Dendritic cell treated with granulocyte-macrophage colony-stimulating factor and Interleukin-4, amounts not matched to agents 40 ng/mL and 50 ng/mL, for 4 days (primary cell): ENCODE data around the gene RPL13.
A peak's percentile ranks its signal among the peaks of the same experiment; 100 is the strongest.
"Not testable (repeated sequence)": the region's sequence is repeated elsewhere in the genome, so short reads cannot be mapped to it uniquely, and the experiment has no call there.

Source experiments
- H3K27ac Mint-ChIP-seq: one replicate; pipeline ENCODE4 v1.8.0; 2022; ENCODE audit warnings: mild to moderate bottlenecking, mixed read lengths
- H3K27me3 Mint-ChIP-seq: one replicate; pipeline ENCODE4 v1.8.0; 2022; ENCODE audit warnings: mild to moderate bottlenecking, mixed read lengths
- H3K36me3 Mint-ChIP-seq: one replicate; pipeline ENCODE4 v1.8.0; 2022; ENCODE audit warnings: low read depth, mixed read lengths
- H3K4me1 Mint-ChIP-seq: one replicate; pipeline ENCODE4 v1.8.0; 2022; ENCODE audit warnings: low read depth, mixed read lengths
- H3K4me3 Mint-ChIP-seq: one replicate; pipeline ENCODE4 v1.8.0; 2022; ENCODE audit warnings: mild to moderate bottlenecking, moderate library complexity, mixed read lengths
- H3K9me3 Mint-ChIP-seq: one replicate; pipeline ENCODE4 v1.8.0; 2022; ENCODE audit warnings: mixed read lengths
- intact Hi-C: fragments of 100-400 bp; cut with micrococcal nuclease; formaldehyde crosslinking; loops from one replicate; pipeline ENCODE4 v1.15.0; 2022

The RPL13 gene

GRCh38 chr16:89562939-89563338 lies 2.5 kb downstream of the RPL13 start:
- Mint-ChIP-seq H3K4me1 (peaks cover 65% of the 10 kb centered on the region), H3K27ac (no peak overlapping the region), H3K27me3 (no peaks in the 10 kb centered on the region), H3K36me3 (peaks cover 49% of the 10 kb centered on the region), H3K4me3 (no peak overlapping the region), H3K9me3 (no peaks in the 10 kb centered on the region)
- intact Hi-C loops = loop anchor here (10.0 kb wide), 1 partner anchor 68 kb away; the partner anchor contains the start of gene ANKRD11

- Mint-ChIP-seq H3K4me1 (peaks cover 63% of the 10 kb centered on the region), H3K27me3 (peaks cover under 1% of the 10 kb centered on the region), H3K4me3 (no peak overlapping the region), H3K27ac (no peak overlapping the region), H3K36me3 (peaks cover 49% of the 10 kb centered on the region), H3K9me3 (no peaks in the 10 kb centered on the region)
- intact Hi-C loops = loop anchor here (10.0 kb wide), 1 partner anchor 69 kb away; the partner anchor contains the start of gene ANKRD11
Measured at GRCh38 chr16:89563639-89564392, 3.3 kb downstream of the RPL13 start.

- H3K36me3 Mint-ChIP-seq = peaks cover 49% of the 10 kb centered on the region
- H3K4me3 Mint-ChIP-seq = no peak overlapping the region
- intact Hi-C loops = loop anchor here (10.0 kb wide), 1 partner anchor 70 kb away; the partner anchor contains the start of gene ANKRD11
- H3K4me1 Mint-ChIP-seq = peaks cover 54% of the 10 kb centered on the region
- H3K27me3 Mint-ChIP-seq = peaks cover 2% of the 10 kb centered on the region
- peak overlapping the region; percentile 6 for H3K27ac Mint-ChIP-seq
- H3K9me3 Mint-ChIP-seq = no peaks in the 10 kb centered on the region
Measured at GRCh38 chr16:89564476-89565255, 4.2 kb downstream of the RPL13 start.

- Mint-ChIP-seq H3K27ac (peak overlapping the region; percentile 6), H3K9me3 (no peaks in the 10 kb centered on the region), H3K27me3 (peaks cover 5% of the 10 kb centered on the region), H3K36me3 (peaks cover 49% of the 10 kb centered on the region), H3K4me3 (peak overlapping the region; percentile 57), H3K4me1 (peaks cover 51% of the 10 kb centered on the region)
- intact Hi-C loops = loop anchor here (10.0 kb wide), 1 partner anchor 70 kb away; the partner anchor contains the start of gene ANKRD11
Measured at GRCh38 chr16:89565256-89565505, 4.7 kb downstream of the RPL13 start.

- intact Hi-C loops = loop anchor here (10.0 kb wide), 1 partner anchor 71 kb away; the partner anchor contains the start of gene ANKRD11
- Mint-ChIP-seq H3K36me3 (peaks cover 49% of the 10 kb centered on the region), H3K4me1 (peaks cover 51% of the 10 kb centered on the region), H3K4me3 (peak overlapping the region; percentile 57), H3K27me3 (peaks cover 9% of the 10 kb centered on the region), H3K9me3 (no peaks in the 10 kb centered on the region), H3K27ac (peak overlapping the region; percentile 6)
Measured at GRCh38 chr16:89565506-89566372, 5.3 kb downstream of the RPL13 start.

GRCh38 chr16:89567656-89568594 lies 7.4 kb downstream of the RPL13 start:
- intact Hi-C loops = loop anchor here (10.0 kb wide), 1 partner anchor 73 kb away; the partner anchor contains the start of gene ANKRD11
- Mint-ChIP-seq H3K36me3 (peaks cover 30% of the 10 kb centered on the region), H3K4me1 (peaks cover 44% of the 10 kb centered on the region), H3K9me3 (no peaks in the 10 kb centered on the region), H3K27ac (no peak overlapping the region), H3K4me3 (no peak overlapping the region), H3K27me3 (peaks cover 26% of the 10 kb centered on the region)

GRCh38 chr16:89569506-89570341 lies 9.2 kb downstream of the RPL13 start:
- Mint-ChIP-seq H3K36me3 (peaks cover 12% of the 10 kb centered on the region), H3K27me3 (peaks cover 42% of the 10 kb centered on the region), H3K27ac (peak overlapping the region; percentile 38), H3K4me1 (peaks cover 26% of the 10 kb centered on the region), H3K4me3 (no peak overlapping the region), H3K9me3 (no peaks in the 10 kb centered on the region)
- intact Hi-C loops = loop anchor here (10.0 kb wide), 1 partner anchor 75 kb away; the partner anchor contains the start of gene ANKRD11

DNA sequence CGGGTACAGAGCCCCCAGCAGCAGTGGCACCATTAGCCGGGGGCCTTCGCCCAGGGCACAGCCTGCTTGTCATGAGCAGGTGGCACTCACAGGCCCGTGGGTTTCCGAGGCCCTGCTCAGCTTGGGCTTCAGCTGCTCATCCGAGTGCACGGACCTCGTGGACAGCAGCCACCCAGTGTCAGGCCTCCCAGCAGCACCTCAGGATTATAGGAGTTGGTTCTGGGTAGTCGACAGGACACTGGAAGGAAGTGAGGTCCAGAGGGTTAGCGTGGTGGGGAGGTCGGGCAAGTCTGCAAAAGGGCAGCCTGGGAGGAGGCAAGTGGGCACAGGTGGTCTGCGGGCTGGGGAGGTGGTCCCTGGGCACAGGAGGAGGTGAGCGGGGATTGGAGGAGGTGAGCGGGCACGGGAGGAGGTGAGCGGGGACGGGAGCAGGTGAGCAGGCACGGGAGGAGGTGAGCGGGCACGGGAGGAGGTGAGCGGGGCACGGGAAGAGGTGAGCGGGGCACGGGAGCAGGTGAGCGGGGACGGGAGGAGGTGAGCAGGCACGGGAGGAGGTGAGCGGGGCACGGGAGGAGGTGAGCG lies 10.0 kb downstream of the RPL13 start:
- intact Hi-C loops = no loop called here
- peak overlapping the region; percentile 38 for H3K27ac Mint-ChIP-seq
- peaks cover 6% of the 10 kb centered on the region for H3K36me3 Mint-ChIP-seq
- H3K27me3 Mint-ChIP-seq = peaks cover 48% of the 10 kb centered on the region
- peaks cover 19% of the 10 kb centered on the region for H3K4me1 Mint-ChIP-seq
- H3K9me3 Mint-ChIP-seq = no peaks in the 10 kb centered on the region
- no peak overlapping the region for H3K4me3 Mint-ChIP-seq

- Mint-ChIP-seq H3K4me1 (peaks cover 12% of the 10 kb centered on the region), H3K27me3 (peaks cover 51% of the 10 kb centered on the region)
- H3K27ac Mint-ChIP-seq, H3K4me3 Mint-ChIP-seq, intact Hi-C loops, H3K9me3 Mint-ChIP-seq, H3K36me3 Mint-ChIP-seq: not testable (repeated sequence)
Measured at GRCh38 chr16:89570983-89571598, 10.6 kb downstream of the RPL13 start.

DNA sequence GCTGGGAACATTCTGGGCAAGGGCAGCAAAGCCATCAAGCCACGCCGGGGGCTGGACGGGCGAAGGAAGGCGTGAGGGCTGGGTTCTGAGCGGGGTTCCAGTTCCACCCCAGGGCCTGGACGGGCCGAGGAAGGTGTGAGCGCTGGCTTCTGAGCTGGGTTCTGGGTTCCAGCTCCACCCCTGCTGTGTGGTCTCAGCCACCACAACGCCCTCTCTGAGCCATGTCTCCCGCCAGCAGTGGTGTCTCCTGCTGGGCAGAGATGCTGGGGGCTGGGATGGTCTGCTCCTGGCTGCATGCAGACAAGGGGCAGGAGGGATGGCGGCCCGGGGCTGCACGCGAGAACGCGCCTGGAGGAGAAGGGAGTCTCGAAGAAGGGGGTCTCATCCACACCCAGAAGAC lies 11.2 kb downstream of the RPL13 start:
- Mint-ChIP-seq H3K9me3 (no peaks in the 10 kb centered on the region), H3K27ac (no peak overlapping the region), H3K27me3 (peaks cover 53% of the 10 kb centered on the region), H3K4me1 (peaks cover 10% of the 10 kb centered on the region), H3K4me3 (no peak overlapping the region), H3K36me3 (peaks cover 6% of the 10 kb centered on the region)
- intact Hi-C loops = no loop called here

DNA sequence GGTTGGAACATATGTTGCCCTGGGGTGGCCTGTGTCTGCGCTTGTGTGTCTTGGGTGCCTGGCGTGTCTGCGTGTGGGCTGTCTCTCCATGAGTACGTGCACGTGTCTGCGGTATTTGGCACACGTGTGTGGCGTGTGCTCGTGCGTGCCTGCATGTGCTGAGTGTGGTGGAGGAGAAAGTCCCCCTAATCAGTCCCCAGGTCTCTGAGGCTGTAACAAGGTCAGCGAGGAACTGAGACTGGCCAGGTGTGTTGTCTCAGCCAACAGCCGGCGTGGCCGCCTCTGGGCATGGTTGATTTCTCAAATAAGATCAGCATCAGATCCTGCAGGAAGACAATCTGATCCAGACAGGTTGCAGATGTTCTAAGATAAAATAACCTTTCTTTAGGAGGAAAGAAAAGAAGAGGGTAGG lies 11.6 kb downstream of the RPL13 start:
- H3K4me3 Mint-ChIP-seq = no peak overlapping the region
- H3K36me3 Mint-ChIP-seq = peaks cover 6% of the 10 kb centered on the region
- H3K9me3 Mint-ChIP-seq = no peaks in the 10 kb centered on the region
- peaks cover 57% of the 10 kb centered on the region for H3K27me3 Mint-ChIP-seq
- no peak overlapping the region for H3K27ac Mint-ChIP-seq
- peaks cover 10% of the 10 kb centered on the region for H3K4me1 Mint-ChIP-seq
- intact Hi-C loops = no loop called here
